Measurements from ENCODE around the gene PAPSS1.

- no peak for TF ChIP-seq YY1 (IDR thresholded peaks at IDR 0.05; ENCODE audit: low read depth, low read length)
- no peak for TF ChIP-seq POLR2A (IDR thresholded peaks at IDR 0.05; ENCODE audit: control extremely low read depth in 1 of 2, low read depth in 2 of 2, low read length in 2 of 2)
- no peak for TF ChIP-seq CTCF (IDR thresholded peaks at IDR 0.05; ENCODE audit: control extremely low read depth in 1 of 3, insufficient read depth in 1 of 3, low read depth in 1 of 3, low read length in 3 of 3)
- no peak for TF ChIP-seq ATF2 (IDR thresholded peaks at IDR 0.05; ENCODE audit: low read length)
- TF ChIP-seq GABPA (IDR thresholded peaks at IDR 0.05; ENCODE audit: borderline replicate concordance, insufficient read depth, low read length) = no peak
- TF ChIP-seq CREB1 (IDR thresholded peaks at IDR 0.05) = no peak
- no peak for TF ChIP-seq BACH1 (IDR thresholded peaks at IDR 0.05; ENCODE audit: low read length)
- TF ChIP-seq RBBP5 (IDR thresholded peaks at IDR 0.05; ENCODE audit: borderline replicate concordance, low read depth, low read length) = no peak
- TF ChIP-seq PHF8 (conservative IDR thresholded peaks at IDR 0.05; ENCODE audit: low read depth, low read length) = no peak
- no peak for TF ChIP-seq EP300 (IDR thresholded peaks at IDR 0.05; ENCODE audit: borderline replicate concordance in 1 of 2, low read depth in 2 of 2, low read length in 2 of 2)
- no peak for TF ChIP-seq POLR2AphosphoS5 (IDR thresholded peaks at IDR 0.05; ENCODE audit: low read depth, low read length)
- TF ChIP-seq JUND (IDR thresholded peaks at IDR 0.05; ENCODE audit: low read length) = no peak
- TF ChIP-seq CEBPB (IDR thresholded peaks at IDR 0.05; ENCODE audit: low read depth, low read length) = no peak
- no peak for TF ChIP-seq KDM5A (IDR thresholded peaks at IDR 0.05; ENCODE audit: low read length)
Measured at GRCh38 chr4:107619731-107620130, 100.3 kb downstream of the PAPSS1 start.

All from H1 (cell line).